Measurements from ENCODE around the gene ST3GAL3. TPM values are rescaled to one million over a fixed set of nuclear protein-coding genes. Genes with fewer than 3 reads are reported as not detected.
A peak's percentile ranks its signal among the peaks of the same experiment; 100 is the strongest.

The ST3GAL3 gene
- total RNA-seq, 1 donor from 2014 or later = 16.5 TPM

GRCh38 chr1:43688109-43688387, 19.3 kb upstream of the ST3GAL3 start:
- H3K27me3 Mint-ChIP-seq (ENCODE audit: unreplicated experiment) = peaks cover 5% of the 10 kb centered on the region
- TF ChIP-seq, protein P1, sequence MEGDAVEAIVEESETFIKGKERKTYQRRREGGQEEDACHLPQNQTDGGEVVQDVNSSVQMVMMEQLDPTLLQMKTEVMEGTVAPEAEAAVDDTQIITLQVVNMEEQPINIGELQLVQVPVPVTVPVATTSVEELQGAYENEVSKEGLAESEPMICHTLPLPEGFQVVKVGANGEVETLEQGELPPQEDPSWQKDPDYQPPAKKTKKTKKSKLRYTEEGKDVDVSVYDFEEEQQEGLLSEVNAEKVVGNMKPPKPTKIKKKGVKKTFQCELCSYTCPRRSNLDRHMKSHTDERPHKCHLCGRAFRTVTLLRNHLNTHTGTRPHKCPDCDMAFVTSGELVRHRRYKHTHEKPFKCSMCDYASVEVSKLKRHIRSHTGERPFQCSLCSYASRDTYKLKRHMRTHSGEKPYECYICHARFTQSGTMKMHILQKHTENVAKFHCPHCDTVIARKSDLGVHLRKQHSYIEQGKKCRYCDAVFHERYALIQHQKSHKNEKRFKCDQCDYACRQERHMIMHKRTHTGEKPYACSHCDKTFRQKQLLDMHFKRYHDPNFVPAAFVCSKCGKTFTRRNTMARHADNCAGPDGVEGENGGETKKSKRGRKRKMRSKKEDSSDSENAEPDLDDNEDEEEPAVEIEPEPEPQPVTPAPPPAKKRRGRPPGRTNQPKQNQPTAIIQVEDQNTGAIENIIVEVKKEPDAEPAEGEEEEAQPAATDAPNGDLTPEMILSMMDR (IDR thresholded peaks at IDR 0.05; ENCODE audit: partially characterized antibody, unreplicated experiment) = no peak
- H3K36me3 Mint-ChIP-seq (ENCODE audit: unreplicated experiment) = peaks cover 11% of the 10 kb centered on the region
- no peak overlapping the region for H3K27ac Mint-ChIP-seq (ENCODE audit: unreplicated experiment)
- DNase-seq = no peak
- peaks cover 5% of the 10 kb centered on the region for H3K4me1 Mint-ChIP-seq (ENCODE audit: low read depth, unreplicated experiment)
- H3K9me3 Mint-ChIP-seq (ENCODE audit: unreplicated experiment) = peaks cover 8% of the 10 kb centered on the region
- H3K4me3 Mint-ChIP-seq (ENCODE audit: unreplicated experiment) = no peak overlapping the region

- peak overlapping the region; percentile 52 for H3K4me3 Mint-ChIP-seq (ENCODE audit: unreplicated experiment)
Measured at GRCh38 chr1:43688594-43689000, 18.7 kb upstream of the ST3GAL3 start.

GRCh38 chr1:43689289-43689688, 18.0 kb upstream of the ST3GAL3 start:
- Mint-ChIP-seq H3K4me1 (ENCODE audit: low read depth, unreplicated experiment) (peaks cover 5% of the 10 kb centered on the region), H3K36me3 (ENCODE audit: unreplicated experiment) (peaks cover 11% of the 10 kb centered on the region), H3K9me3 (ENCODE audit: unreplicated experiment) (peaks cover 8% of the 10 kb centered on the region), H3K27me3 (ENCODE audit: unreplicated experiment) (peaks cover 5% of the 10 kb centered on the region), H3K27ac (ENCODE audit: unreplicated experiment) (no peak overlapping the region), H3K4me3 (ENCODE audit: unreplicated experiment) (no peak overlapping the region)
- no peak for DNase-seq
- TF ChIP-seq, protein P1 (IDR thresholded peaks at IDR 0.05; ENCODE audit: partially characterized antibody, unreplicated experiment) = no peak

More at GRCh38 chr1:43688594-43689000, 18.7 kb upstream of the ST3GAL3 start:
- Mint-ChIP-seq H3K4me1 (ENCODE audit: low read depth, unreplicated experiment) (peaks cover 5% of the 10 kb centered on the region), H3K9me3 (ENCODE audit: unreplicated experiment) (peaks cover 8% of the 10 kb centered on the region), H3K27me3 (ENCODE audit: unreplicated experiment) (peaks cover 5% of the 10 kb centered on the region), H3K27ac (ENCODE audit: unreplicated experiment) (peak overlapping the region; percentile 9), H3K36me3 (ENCODE audit: unreplicated experiment) (peaks cover 11% of the 10 kb centered on the region)
- TF ChIP-seq, protein P1 (IDR thresholded peaks at IDR 0.05; ENCODE audit: partially characterized antibody, unreplicated experiment) = no peak
- DNase-seq = no peak

GRCh38 chr1:43691871-43692815, 15.2 kb upstream of the ST3GAL3 start:
- Mint-ChIP-seq H3K4me3 (ENCODE audit: unreplicated experiment) (no peak overlapping the region), H3K36me3 (ENCODE audit: unreplicated experiment) (no peaks in the 10 kb centered on the region), H3K27ac (ENCODE audit: unreplicated experiment) (peak overlapping the region; percentile 53), H3K9me3 (ENCODE audit: unreplicated experiment) (peaks cover 3% of the 10 kb centered on the region), H3K4me1 (ENCODE audit: low read depth, unreplicated experiment) (no peaks in the 10 kb centered on the region), H3K27me3 (ENCODE audit: unreplicated experiment) (peaks cover 2% of the 10 kb centered on the region)
- TF ChIP-seq, protein P1 (IDR thresholded peaks at IDR 0.05; ENCODE audit: partially characterized antibody, unreplicated experiment) = no peak
- no peak for DNase-seq

DNA sequence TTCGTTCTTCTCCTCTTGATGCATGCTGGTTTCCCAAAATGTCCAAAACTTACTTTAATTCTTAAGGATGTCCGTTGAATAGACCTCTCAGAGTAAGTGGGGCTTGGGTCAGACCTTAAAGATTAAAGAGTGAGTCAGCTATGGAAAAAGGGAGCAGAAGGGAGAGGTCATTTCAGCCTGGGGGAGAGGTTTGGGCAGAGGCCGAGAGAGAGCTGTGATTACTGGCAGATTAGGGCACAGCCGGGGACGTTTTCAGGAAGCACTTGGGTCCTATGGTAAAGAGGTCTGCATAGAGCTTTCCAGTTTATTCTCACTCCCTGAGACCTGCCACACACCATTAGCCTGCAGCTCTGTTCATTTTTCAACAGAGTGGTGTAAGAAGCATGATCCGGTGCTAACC, 14.0 kb upstream of the ST3GAL3 start:
- no peak for DNase-seq
- Mint-ChIP-seq H3K36me3 (ENCODE audit: unreplicated experiment) (no peaks in the 10 kb centered on the region), H3K4me3 (ENCODE audit: unreplicated experiment) (no peak overlapping the region), H3K4me1 (ENCODE audit: low read depth, unreplicated experiment) (no peaks in the 10 kb centered on the region), H3K27me3 (ENCODE audit: unreplicated experiment) (peaks cover under 1% of the 10 kb centered on the region), H3K9me3 (ENCODE audit: unreplicated experiment) (peaks cover 3% of the 10 kb centered on the region), H3K27ac (ENCODE audit: unreplicated experiment) (no peak overlapping the region)
- TF ChIP-seq, protein P1 (IDR thresholded peaks at IDR 0.05; ENCODE audit: partially characterized antibody, unreplicated experiment) = no peak
